ENCODE measurements around the gene SPACA6. TPM values are rescaled to one million over a fixed set of nuclear protein-coding genes. Genes with fewer than 3 reads are reported as not detected.
"Not testable (repeated sequence)": the region's sequence is repeated elsewhere in the genome, so short reads cannot be mapped to it uniquely, and the experiment has no call there.

Gene SPACA6
- polyA plus RNA-seq, 3 donors: 0.99 to 5.1 (median 2.4) TPM

DNA sequence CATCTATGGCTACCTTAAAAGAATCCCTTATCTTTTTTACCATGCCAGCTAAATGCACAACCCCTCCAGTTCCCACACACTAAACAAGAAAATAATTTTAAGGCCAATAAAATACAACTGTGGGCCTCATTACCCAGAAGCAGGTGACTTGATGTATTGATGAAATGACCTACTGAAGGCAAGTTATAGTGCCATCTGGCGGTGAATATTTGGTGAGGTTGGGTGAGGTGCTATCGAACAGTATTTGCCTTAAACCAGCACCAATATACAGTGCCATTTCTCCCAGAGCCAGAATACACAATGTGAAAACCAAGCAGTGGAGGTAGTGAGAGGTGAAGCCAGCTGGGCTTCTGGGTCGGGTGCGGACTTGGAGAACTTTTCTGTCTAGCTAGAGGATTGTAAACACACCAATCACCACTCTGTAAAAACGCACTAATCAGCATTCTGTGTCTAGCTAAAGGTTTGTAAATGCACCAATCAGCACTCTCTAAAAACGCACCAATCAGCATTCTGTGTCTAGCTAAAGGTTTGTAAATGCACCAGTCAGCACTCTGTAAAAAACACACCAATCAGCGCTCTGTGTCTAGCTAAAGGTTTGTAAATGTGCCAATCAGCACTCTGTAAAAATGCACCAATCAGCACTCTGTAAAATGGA is 17.1 kb upstream of the SPACA6 start:
- H2AFZ ChIP-seq (ENCODE audit: insufficient read depth, low read depth, low read length, poor library complexity, severe bottlenecking); H3K36me3 ChIP-seq (replicated peaks in 1 of 2; ENCODE audit: control insufficient read depth in 1 of 2, insufficient read depth in 2 of 2, low read length in 2 of 2); H4K20me1 ChIP-seq (ENCODE audit: insufficient read depth, low read length); H3K36me3 Mint-ChIP-seq; intact Hi-C loops (cut with micrococcal nuclease); H3K4me1 ChIP-seq (ENCODE audit: control insufficient read depth in 1 of 2, insufficient read depth in 2 of 2, low read length in 2 of 2); H3K4me2 ChIP-seq (replicated peaks; ENCODE audit: extremely low read depth, low read length, poor library complexity, severe bottlenecking); H3K27ac ChIP-seq (ENCODE audit: low read depth in 1 of 2, low read length in 2 of 2); H3K4me1 Mint-ChIP-seq; H3K9ac ChIP-seq (ENCODE audit: insufficient read depth, low read length, poor library complexity, severe bottlenecking); H3K27ac Mint-ChIP-seq; H3K4me3 ChIP-seq (replicated peaks in 1 of 3; ENCODE audit: low read depth in 2 of 3, low read length in 3 of 3); H3K79me2 ChIP-seq (ENCODE audit: insufficient read depth, low read length): not testable (repeated sequence)
- WGBS (ENCODE audit: insufficient coverage): 88% methylated on average over 1 of the region's 7 CpGs
- Histone ChIP-seq H3K9me3 (replicated peaks in 1 of 2; ENCODE audit: control insufficient read depth in 1 of 2, insufficient read depth in 1 of 2, low read length in 2 of 2) (peaks cover 8 to 14% of the 10 kb centered on the region in 2 donors), H3K27me3 (ENCODE audit: control insufficient read depth in 2 of 2, insufficient read depth in 2 of 2, low read length in 2 of 2) (peaks cover 52 to 70% of the 10 kb centered on the region in 2 donors)
- Mint-ChIP-seq H3K4me3 (peak overlapping the region in 1 of 2 donors; percentile 84), H3K27me3 (ENCODE audit: low read depth in 3 of 3) (peaks cover 45 to 61% (median 49%) of the 10 kb centered on the region in 3 donors), H3K9me3 (peaks cover 5 to 13% (median 8%) of the 10 kb centered on the region in 7 donors)
- peak; percentile 42 to 59 (median 56) for DNase-seq
- peak; percentile 53 for TF ChIP-seq CTCF (IDR thresholded peaks at IDR 0.05)

- Histone ChIP-seq H3K36me3 (replicated peaks in 1 of 2; ENCODE audit: control insufficient read depth in 1 of 2, insufficient read depth in 2 of 2, low read length in 2 of 2) (no peaks in the 10 kb centered on the region), H3K4me1 (ENCODE audit: control insufficient read depth in 1 of 2, insufficient read depth in 2 of 2, low read length in 2 of 2) (peaks cover 5 to 7% of the 10 kb centered on the region in 2 donors), H3K4me3 (replicated peaks in 1 of 3; ENCODE audit: low read depth in 2 of 3, low read length in 3 of 3) (no peak overlapping the region), H3K9ac (ENCODE audit: insufficient read depth, low read length, poor library complexity, severe bottlenecking) (no peak overlapping the region), H2AFZ (ENCODE audit: insufficient read depth, low read depth, low read length, poor library complexity, severe bottlenecking) (no peak overlapping the region), H3K27ac (ENCODE audit: low read depth in 1 of 2, low read length in 2 of 2) (no peak overlapping the region), H3K79me2 (ENCODE audit: insufficient read depth, low read length) (no peaks in the 10 kb centered on the region), H4K20me1 (ENCODE audit: insufficient read depth, low read length) (no peaks in the 10 kb centered on the region), H3K27me3 (ENCODE audit: control insufficient read depth in 2 of 2, insufficient read depth in 2 of 2, low read length in 2 of 2) (peaks cover 46 to 64% of the 10 kb centered on the region in 2 donors), H3K9me3 (replicated peaks in 1 of 2; ENCODE audit: control insufficient read depth in 1 of 2, insufficient read depth in 1 of 2, low read length in 2 of 2) (peaks cover 8% of the 10 kb centered on the region in 2 donors), H3K4me2 (replicated peaks; ENCODE audit: extremely low read depth, low read length, poor library complexity, severe bottlenecking) (no peak overlapping the region)
- Mint-ChIP-seq H3K27ac (no peak overlapping the region), H3K36me3 (peaks cover 3 to 4% of the 10 kb centered on the region in 2 donors), H3K4me3 (peak overlapping the region in 1 of 2 donors; percentile 84), H3K27me3 (ENCODE audit: low read depth in 3 of 3) (peaks cover 43 to 57% (median 46%) of the 10 kb centered on the region in 3 donors), H3K9me3 (peaks cover 5 to 10% (median 8%) of the 10 kb centered on the region in 7 donors), H3K4me1 (peaks cover 6% of the 10 kb centered on the region)
- no peak for DNase-seq
- intact Hi-C loops (cut with micrococcal nuclease): no loop called here
- WGBS (ENCODE audit: insufficient coverage): 19% methylated on average over 10 of the region's 11 CpGs
- no peak for TF ChIP-seq CTCF (IDR thresholded peaks at IDR 0.05)
Measured at GRCh38 chr19:51676566-51677083, 16.5 kb upstream of the SPACA6 start.
